CD4-positive, CD25-positive, alpha-beta regulatory T cell (primary cell): ENCODE measurements around the gene MYO1A. TPM values are rescaled to one million over a fixed set of nuclear protein-coding genes. Genes with fewer than 3 reads are reported as not detected.

ENCODE experiments used
- ATAC-seq, 2 donors: fragments of 150-1000 bp; cut with Tn5 transposase; one replicate each; pipeline ENCODE4 v1.10.0; 2021; ENCODE audit warnings: low read depth in 2 of 2, moderate number of reproducible peaks in 2 of 2, moderate library complexity in 1 of 2
- DNase-seq, 3 donors: peaks; one replicate each; pipeline versions ENCODE4 v3.0.0 to v3.0.0-alpha.2; 2012 to 2022; ENCODE audit warnings: mixed read lengths in 1 of 3
- H3K27ac ChIP-seq: one replicate; pipeline ENCODE4 v1.7.0; 2013; ENCODE audit warnings: mild to moderate bottlenecking, low read length; ENCODE audit not compliant: insufficient read depth, poor library complexity, severe bottlenecking
- H3K27me3 ChIP-seq: one replicate; pipeline ENCODE4 v1.7.0; 2013; ENCODE audit warnings: low read length; ENCODE audit not compliant: control insufficient read depth, insufficient read depth
- H3K36me3 ChIP-seq: one replicate; pipeline ENCODE4 v1.7.0; 2013; ENCODE audit warnings: mild to moderate bottlenecking, low read length, moderate library complexity; ENCODE audit not compliant: control insufficient read depth, insufficient read depth
- H3K4me1 ChIP-seq: 2 replicates; pipeline ENCODE4 v1.7.0; 2013; ENCODE audit warnings: mild to moderate bottlenecking, low read length; ENCODE audit not compliant: insufficient read depth, control insufficient read depth, poor library complexity, severe bottlenecking
- H3K4me3 ChIP-seq: one replicate; pipeline ENCODE4 v1.7.0; 2013; ENCODE audit warnings: low read depth, mild to moderate bottlenecking, low read length, moderate library complexity
- H3K9me3 ChIP-seq, 2 experiments: 1 replicate in 1 of 2; 2 replicates in 1 of 2; pipeline ENCODE4 v1.7.0; 2013; ENCODE audit warnings: low read length in 2 of 2, mild to moderate bottlenecking in 1 of 2, moderate library complexity in 1 of 2; ENCODE audit not compliant: control insufficient read depth in 2 of 2
- H3K27ac Mint-ChIP-seq, 3 donors: one replicate each; pipeline ENCODE4 v1.8.0; 2020 to 2022; ENCODE audit warnings: mild to moderate bottlenecking in 3 of 3, mixed read lengths in 3 of 3, moderate library complexity in 2 of 3
- H3K27me3 Mint-ChIP-seq: one replicate; pipeline ENCODE4 v1.8.0; 2022; ENCODE audit warnings: mild to moderate bottlenecking, mixed read lengths
- H3K36me3 Mint-ChIP-seq: one replicate; pipeline ENCODE4 v1.8.0; 2020; ENCODE audit warnings: mixed read lengths
- H3K4me1 Mint-ChIP-seq, 4 donors: one replicate each; pipeline ENCODE4 v1.8.0; 2020 to 2022; ENCODE audit warnings: mixed read lengths in 4 of 4, mild to moderate bottlenecking in 1 of 4
- H3K4me3 Mint-ChIP-seq, 4 donors: one replicate each; pipeline ENCODE4 v1.8.0; 2020 to 2022; ENCODE audit warnings: mild to moderate bottlenecking in 4 of 4, mixed read lengths in 4 of 4, moderate library complexity in 3 of 4
- H3K9me3 Mint-ChIP-seq, 7 donors: one replicate each; pipeline ENCODE4 v1.8.0; 2020 to 2022; ENCODE audit warnings: mixed read lengths in 7 of 7, mild to moderate bottlenecking in 3 of 7, moderate library complexity in 2 of 7
- polyA plus RNA-seq, 4 donors: library from polyadenylated mRNA; unstranded; fragments of 300-500 nt; fragmentation: Illumina TruSeq; gene quantifications; one replicate each; pipeline ENCODE4 v1.2.3, GENCODE V29; 2021
- total RNA-seq: library from RNA; stranded (reverse); gene quantifications from one replicate; pipeline ENCODE4 v1.2.3, GENCODE V29; 2022

The MYO1A gene
- total and polyA plus RNA-seq, 5 donors from 2014 or later = 0.32 to 0.38 TPM; not detected in 3

DNA sequence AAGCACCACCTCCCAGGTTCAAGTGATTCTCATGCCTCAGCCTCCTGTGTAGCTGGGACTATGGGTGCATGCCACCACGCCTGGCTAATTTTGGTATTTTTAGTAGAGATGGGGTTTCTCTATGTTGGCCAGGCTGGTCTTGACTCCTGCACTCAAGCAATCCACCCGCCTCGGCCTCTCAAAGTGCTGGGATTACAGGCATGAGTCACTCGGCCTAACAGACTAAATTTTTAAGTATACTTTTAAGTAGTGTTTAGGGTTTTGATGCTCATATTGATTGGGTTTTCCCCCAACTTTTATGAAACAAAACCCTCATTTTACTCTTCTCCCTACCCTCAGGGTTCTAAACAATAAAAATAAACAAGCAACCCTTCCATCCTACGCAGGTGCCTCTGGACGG, 5.5 kb downstream of the MYO1A start:
- Histone ChIP-seq H3K9me3 (no peaks in the 10 kb centered on the region), H3K36me3 (no peaks in the 10 kb centered on the region), H3K27me3 (peaks cover 3% of the 10 kb centered on the region), H3K4me1 (peaks cover 9% of the 10 kb centered on the region), H3K27ac (no peak overlapping the region), H3K4me3 (no peak overlapping the region)
- H3K9me3 Mint-ChIP-seq = no peaks in the 10 kb centered on the region
- ATAC-seq (no peak), DNase-seq (no peak)
- no peaks in the 10 kb centered on the region for H3K36me3 Mint-ChIP-seq
- H3K27ac Mint-ChIP-seq = no peak overlapping the region
- H3K27me3 Mint-ChIP-seq = peaks cover 11% of the 10 kb centered on the region
- H3K4me3 Mint-ChIP-seq = no peak overlapping the region
- peaks cover 6 to 27% (median 10%) of the 10 kb centered on the region in 4 donors for H3K4me1 Mint-ChIP-seq

DNA sequence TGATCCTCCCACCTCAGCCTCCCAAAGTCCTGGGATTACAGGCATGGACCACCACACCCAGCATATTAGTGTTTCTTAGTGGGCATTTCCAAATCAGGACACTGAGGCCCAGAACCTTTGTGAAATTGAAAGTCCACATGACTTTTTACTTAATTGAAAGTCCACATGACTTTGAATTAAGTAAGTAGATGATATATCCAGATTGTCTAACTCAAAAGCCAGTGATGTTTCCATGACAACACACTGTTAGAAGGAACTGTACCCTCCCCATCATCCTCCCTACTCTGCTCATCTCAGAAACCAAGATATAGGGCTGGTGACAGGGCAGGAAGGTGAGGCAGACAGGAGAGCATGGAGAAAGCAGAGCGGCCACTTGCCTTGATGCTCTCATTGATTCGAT, 7.2 kb downstream of the MYO1A start:
- Mint-ChIP-seq H3K27ac (no peak overlapping the region), H3K36me3 (no peaks in the 10 kb centered on the region), H3K4me1 (peaks cover 4 to 26% (median 10%) of the 10 kb centered on the region in 4 donors), H3K9me3 (no peaks in the 10 kb centered on the region), H3K27me3 (peaks cover 11% of the 10 kb centered on the region), H3K4me3 (no peak overlapping the region)
- H3K4me3 ChIP-seq = no peak overlapping the region
- no peaks in the 10 kb centered on the region for H3K36me3 ChIP-seq
- ATAC-seq (no peak), DNase-seq (no peak)
- no peaks in the 10 kb centered on the region for H3K9me3 ChIP-seq
- no peak overlapping the region for H3K27ac ChIP-seq
- H3K4me1 ChIP-seq = peaks cover 5% of the 10 kb centered on the region
- H3K27me3 ChIP-seq = peaks cover 3% of the 10 kb centered on the region

DNA sequence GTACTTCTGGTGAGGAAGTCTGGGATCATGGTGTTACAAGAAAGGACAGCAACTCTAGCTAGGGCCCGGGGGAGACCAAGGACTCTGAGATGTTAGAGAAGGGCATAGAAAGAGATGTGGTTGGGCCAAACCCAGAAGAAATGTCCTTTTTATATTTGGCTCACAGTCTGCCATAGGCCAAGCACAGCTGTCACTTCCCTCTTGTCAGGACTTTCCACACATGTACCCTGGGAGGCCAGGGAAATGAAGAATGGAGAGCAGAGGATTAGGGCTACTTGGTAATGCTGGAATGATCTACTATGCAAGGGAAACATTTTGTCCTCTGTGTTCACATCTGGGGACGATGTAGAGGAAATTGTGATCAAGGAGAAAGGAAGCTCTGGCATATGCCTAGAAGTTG, 9.2 kb downstream of the MYO1A start:
- no peak overlapping the region for H3K27ac ChIP-seq
- DNase-seq = no peak
- H3K4me1 ChIP-seq = no peaks in the 10 kb centered on the region
- no peak for ATAC-seq
- no peak overlapping the region for H3K27ac Mint-ChIP-seq
- H3K27me3 ChIP-seq = peaks cover 3% of the 10 kb centered on the region
- H3K36me3 Mint-ChIP-seq = no peaks in the 10 kb centered on the region
- no peaks in the 10 kb centered on the region for H3K36me3 ChIP-seq
- peaks cover 0 to 6% (median 0%) of the 10 kb centered on the region in 4 donors for H3K4me1 Mint-ChIP-seq
- no peaks in the 10 kb centered on the region for H3K9me3 ChIP-seq
- peaks cover 7% of the 10 kb centered on the region for H3K27me3 Mint-ChIP-seq
- H3K4me3 Mint-ChIP-seq = no peak overlapping the region
- no peaks in the 10 kb centered on the region for H3K9me3 Mint-ChIP-seq
- H3K4me3 ChIP-seq = no peak overlapping the region

DNA sequence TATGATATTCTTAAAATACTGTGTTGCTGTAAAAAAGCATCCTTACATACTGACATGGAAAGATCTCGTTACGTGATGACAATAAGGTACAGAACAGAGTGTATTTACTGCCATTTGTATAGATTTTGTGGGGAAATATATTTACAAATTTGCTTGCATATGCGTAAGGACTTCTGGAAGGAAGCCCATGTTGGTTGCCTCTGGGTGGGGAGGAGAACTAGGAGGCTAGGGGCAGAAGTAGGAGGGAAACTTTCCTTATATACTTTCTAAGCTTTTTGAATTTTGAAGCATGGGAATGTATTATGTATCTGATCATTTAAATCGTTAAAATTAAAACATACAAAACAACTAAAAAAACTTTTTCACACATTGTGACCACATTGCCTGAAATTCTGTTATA, 9.7 kb downstream of the MYO1A start:
- no peaks in the 10 kb centered on the region for H3K36me3 Mint-ChIP-seq
- H3K27ac Mint-ChIP-seq = no peak overlapping the region
- no peak overlapping the region for H3K27ac ChIP-seq
- H3K27me3 Mint-ChIP-seq = peaks cover 2% of the 10 kb centered on the region
- DNase-seq (no peak), ATAC-seq (no peak)
- no peaks in the 10 kb centered on the region for H3K4me1 ChIP-seq
- peaks cover 3% of the 10 kb centered on the region for H3K27me3 ChIP-seq
- H3K4me3 ChIP-seq = no peak overlapping the region
- no peaks in the 10 kb centered on the region for H3K36me3 ChIP-seq
- no peaks in the 10 kb centered on the region for H3K9me3 Mint-ChIP-seq
- H3K4me3 Mint-ChIP-seq = no peak overlapping the region
- no peaks in the 10 kb centered on the region for H3K9me3 ChIP-seq
- peaks cover 0 to 6% (median 0%) of the 10 kb centered on the region in 4 donors for H3K4me1 Mint-ChIP-seq

DNA sequence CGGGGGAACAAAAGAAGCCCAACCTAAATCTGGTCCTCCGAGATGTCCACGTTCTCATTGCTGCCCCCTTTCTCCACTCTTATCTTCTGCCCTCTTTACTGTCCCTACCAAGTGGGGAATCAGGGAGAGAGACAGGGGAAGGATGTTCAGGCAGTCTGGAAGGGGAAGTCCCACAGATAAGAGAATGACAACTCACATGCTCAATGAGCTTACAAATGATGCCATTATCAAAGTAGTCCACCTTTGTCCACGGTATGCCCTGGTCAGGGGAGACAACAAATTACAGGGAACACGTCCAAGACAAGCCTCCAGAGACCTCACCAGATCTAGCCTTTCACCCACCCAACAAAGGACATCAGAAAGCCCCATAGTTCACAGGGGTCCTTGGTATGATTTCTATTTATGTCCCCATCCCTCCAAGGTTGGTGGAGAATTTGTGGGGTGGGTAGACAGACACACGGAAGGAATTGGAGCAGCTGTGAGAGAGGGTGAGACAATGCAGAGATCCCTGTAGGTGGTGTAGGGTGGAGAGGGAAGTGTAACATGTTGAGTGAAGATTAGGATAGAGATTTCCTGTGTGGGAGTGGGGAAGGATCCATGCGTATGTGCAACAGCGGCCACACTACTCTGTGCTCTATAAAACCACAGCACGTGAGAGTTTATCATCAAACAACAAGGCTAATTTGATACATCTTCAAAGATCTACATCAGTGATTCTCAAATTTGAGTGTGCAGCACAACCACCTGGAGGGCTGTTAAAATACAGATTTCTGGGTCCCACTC, 10.7 kb downstream of the MYO1A start:
- Mint-ChIP-seq H3K36me3 (no peaks in the 10 kb centered on the region), H3K4me1 (peaks cover 0 to 6% (median 0%) of the 10 kb centered on the region in 4 donors), H3K27me3 (no peaks in the 10 kb centered on the region), H3K4me3 (no peak overlapping the region), H3K9me3 (no peaks in the 10 kb centered on the region), H3K27ac (peak overlapping the region in 1 of 3 donors; percentile 72)
- H3K4me1 ChIP-seq = no peaks in the 10 kb centered on the region
- H3K4me3 ChIP-seq = no peak overlapping the region
- no peak overlapping the region for H3K27ac ChIP-seq
- ATAC-seq (no peak), DNase-seq (no peak)
- peaks cover 3% of the 10 kb centered on the region for H3K27me3 ChIP-seq
- H3K36me3 ChIP-seq = no peaks in the 10 kb centered on the region
- no peaks in the 10 kb centered on the region for H3K9me3 ChIP-seq

DNA sequence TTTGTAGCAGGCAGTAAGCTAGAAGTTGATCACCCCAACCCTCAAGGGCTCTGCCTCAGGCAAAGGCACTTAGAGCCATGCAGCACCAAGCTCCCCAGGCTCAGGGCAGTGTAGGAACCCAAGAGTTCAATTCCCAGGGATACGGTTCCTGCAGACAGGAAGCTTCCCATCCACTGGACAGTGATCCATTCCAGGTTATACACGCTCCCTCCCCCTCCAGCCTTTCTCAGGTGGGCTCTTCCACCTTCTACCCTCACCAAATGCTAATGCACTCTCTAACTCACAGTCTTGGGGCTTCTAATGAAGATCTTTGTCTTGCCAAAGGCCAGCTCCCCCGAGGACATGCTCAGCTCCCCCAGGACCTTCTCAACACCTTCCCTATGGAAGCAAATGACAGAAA, 12.7 kb downstream of the MYO1A start:
- peaks cover 3% of the 10 kb centered on the region for H3K27me3 ChIP-seq
- H3K36me3 ChIP-seq = no peaks in the 10 kb centered on the region
- H3K27ac ChIP-seq = no peak overlapping the region
- Mint-ChIP-seq H3K27ac (no peak overlapping the region), H3K4me3 (no peak overlapping the region), H3K27me3 (no peaks in the 10 kb centered on the region), H3K36me3 (no peaks in the 10 kb centered on the region), H3K9me3 (no peaks in the 10 kb centered on the region), H3K4me1 (peaks cover 0 to 6% (median 0%) of the 10 kb centered on the region in 4 donors)
- no peaks in the 10 kb centered on the region for H3K9me3 ChIP-seq
- ATAC-seq (no peak), DNase-seq (no peak)
- H3K4me1 ChIP-seq = no peaks in the 10 kb centered on the region
- no peak overlapping the region for H3K4me3 ChIP-seq

DNA sequence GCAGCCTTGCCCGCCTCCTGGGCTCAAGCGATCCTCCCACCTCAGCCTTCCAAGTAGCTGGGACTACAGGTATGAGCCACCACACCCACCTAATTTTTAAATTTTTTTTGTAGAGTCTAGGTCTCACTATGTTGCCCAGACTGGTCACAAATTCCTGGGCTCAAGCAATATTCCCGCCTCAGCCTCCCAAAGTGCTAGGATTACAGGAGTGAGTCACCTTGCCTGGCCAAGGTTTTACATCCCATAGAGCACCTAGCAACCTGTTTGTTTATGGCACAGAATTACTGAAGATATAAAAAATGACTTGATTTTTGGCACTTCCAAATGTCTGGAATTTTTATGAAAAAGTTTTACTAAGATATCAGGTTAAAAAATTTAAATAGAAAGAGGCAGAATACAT, 16.5 kb downstream of the MYO1A start:
- ATAC-seq (no peak), DNase-seq (no peak)
- H3K27ac ChIP-seq = no peak overlapping the region
- Mint-ChIP-seq H3K4me3 (no peak overlapping the region), H3K27me3 (no peaks in the 10 kb centered on the region), H3K36me3 (peaks cover 3% of the 10 kb centered on the region), H3K9me3 (no peaks in the 10 kb centered on the region), H3K27ac (peak overlapping the region in 2 of 3 donors; percentile 3 to 63), H3K4me1 (peaks cover 0 to 22% (median 5%) of the 10 kb centered on the region in 4 donors)
- H3K9me3 ChIP-seq = no peaks in the 10 kb centered on the region
- H3K4me3 ChIP-seq = no peak overlapping the region
- no peaks in the 10 kb centered on the region for H3K27me3 ChIP-seq
- no peaks in the 10 kb centered on the region for H3K4me1 ChIP-seq
- H3K36me3 ChIP-seq = no peaks in the 10 kb centered on the region

DNA sequence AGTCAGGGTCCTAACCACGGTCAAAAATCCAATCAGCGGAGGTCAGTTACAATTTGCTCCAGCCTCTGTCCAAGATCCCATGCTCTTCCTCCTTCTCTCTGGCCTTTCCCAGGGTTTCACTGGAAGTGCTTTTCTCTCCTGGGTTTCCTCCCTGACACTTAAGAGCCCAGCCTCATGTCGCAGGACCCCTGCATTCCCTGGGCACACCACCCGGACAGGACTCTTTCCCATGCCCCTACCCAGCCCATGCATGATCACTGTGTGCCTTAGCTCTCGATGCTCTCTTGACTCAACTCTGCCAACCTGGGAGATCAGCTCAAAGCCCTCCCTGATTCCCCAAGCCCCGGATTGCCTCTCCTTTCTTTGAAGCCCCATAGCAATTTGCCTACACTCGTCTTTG, 18.1 kb downstream of the MYO1A start:
- peak overlapping the region in 2 of 3 donors; percentile 30 to 88 for H3K27ac Mint-ChIP-seq
- Histone ChIP-seq H3K27ac (no peak overlapping the region), H3K4me1 (peaks cover 4% of the 10 kb centered on the region), H3K4me3 (no peak overlapping the region), H3K27me3 (no peaks in the 10 kb centered on the region), H3K9me3 (no peaks in the 10 kb centered on the region), H3K36me3 (no peaks in the 10 kb centered on the region)
- no peaks in the 10 kb centered on the region for H3K27me3 Mint-ChIP-seq
- no peak for ATAC-seq
- DNase-seq = no peak
- H3K36me3 Mint-ChIP-seq = peaks cover 3% of the 10 kb centered on the region
- H3K9me3 Mint-ChIP-seq = no peaks in the 10 kb centered on the region
- H3K4me3 Mint-ChIP-seq = no peak overlapping the region
- peaks cover 9 to 38% (median 11%) of the 10 kb centered on the region in 4 donors for H3K4me1 Mint-ChIP-seq
